Fibroblast of pulmonary artery (primary cell): ENCODE measurements around the gene LACTB.

Source experiments
- DNase-seq: peaks from one replicate; pipeline ENCODE4 v3.0.0-alpha.2; 2010; ENCODE audit warnings: low read depth
- H3K4me3 ChIP-seq: replicated peaks from 2 replicates; pipeline ENCODE4 v1.5.1; 2011; ENCODE audit warnings: low read depth, mild to moderate bottlenecking, control low read depth, low read length, moderate library complexity
- CTCF ChIP-seq: IDR thresholded peaks from 2 replicates; pipeline ENCODE4 v1.5.1; 2011; ENCODE audit warnings: mild to moderate bottlenecking, control low read depth, low read length, inconsistent platforms; ENCODE audit errors: missing control alignments

Gene LACTB

GRCh38 chr15:63134245-63134985 lies 12.8 kb downstream of the LACTB start:
- TF ChIP-seq CTCF, result no peak
- H3K4me3 ChIP-seq, result no peak overlapping the region
- no peak for DNase-seq

DNA sequence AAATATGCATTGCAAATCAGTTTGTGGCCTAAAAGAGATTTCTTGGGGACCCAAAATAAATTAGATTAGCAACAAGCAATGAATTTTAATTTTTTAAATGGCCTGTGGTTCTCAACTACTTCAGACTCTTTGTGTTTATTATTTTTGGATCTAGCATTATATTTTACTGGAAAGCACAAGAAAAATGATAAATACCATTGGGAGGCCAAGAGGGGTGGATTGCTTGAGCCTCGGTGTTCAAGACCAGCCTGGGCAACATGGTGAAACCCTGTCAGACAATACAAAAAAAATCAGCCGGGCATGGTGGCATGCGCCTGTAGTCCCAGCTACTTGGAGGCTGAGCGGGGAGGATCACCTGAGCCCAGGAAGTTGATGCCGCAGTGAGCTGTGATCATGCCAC lies 13.6 kb downstream of the LACTB start:
- no peak overlapping the region for H3K4me3 ChIP-seq
- no peak for TF ChIP-seq CTCF
- peak; percentile 49 for DNase-seq

DNA sequence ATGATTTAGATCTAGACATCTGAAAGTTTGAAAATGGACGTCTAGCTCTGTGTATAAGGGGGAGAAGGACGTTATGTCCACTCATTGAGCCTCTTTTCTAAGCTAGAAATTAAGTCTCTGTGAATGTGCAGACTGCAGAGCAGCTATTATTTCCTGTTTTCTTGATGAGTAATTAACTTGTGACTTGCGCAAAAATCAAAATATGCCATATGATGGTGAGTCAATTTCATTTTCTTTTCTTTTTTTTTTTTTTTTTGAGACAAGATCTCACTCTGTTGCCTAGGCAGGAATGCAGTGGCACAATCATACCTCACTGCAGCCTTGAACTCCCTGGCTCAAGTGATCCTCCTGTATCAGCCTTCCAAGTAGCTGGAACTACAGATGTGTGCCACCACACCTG lies 14.1 kb downstream of the LACTB start:
- peak; percentile 95 for DNase-seq
- TF ChIP-seq CTCF, result no peak
- no peak overlapping the region for H3K4me3 ChIP-seq

DNA sequence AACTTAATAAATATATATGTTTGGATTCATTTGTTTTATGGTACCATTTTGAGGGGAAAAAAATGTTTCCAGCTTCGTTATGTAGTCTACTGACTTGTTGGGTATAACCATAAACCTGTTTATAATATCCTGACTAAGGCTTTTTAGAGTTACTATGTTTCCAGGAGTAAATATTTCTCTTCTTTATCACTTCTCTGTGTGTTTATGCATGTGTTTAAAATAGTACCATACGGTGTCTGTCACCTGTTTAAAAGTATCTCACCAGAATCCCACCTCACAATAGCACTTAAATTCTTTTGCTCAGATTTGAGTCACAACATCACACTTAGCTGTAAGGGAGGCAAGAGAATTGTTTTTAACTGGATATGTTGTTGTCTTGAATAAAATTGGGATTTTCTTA lies 15.1 kb downstream of the LACTB start:
- DNase-seq, result no peak
- no peak for TF ChIP-seq CTCF

DNA sequence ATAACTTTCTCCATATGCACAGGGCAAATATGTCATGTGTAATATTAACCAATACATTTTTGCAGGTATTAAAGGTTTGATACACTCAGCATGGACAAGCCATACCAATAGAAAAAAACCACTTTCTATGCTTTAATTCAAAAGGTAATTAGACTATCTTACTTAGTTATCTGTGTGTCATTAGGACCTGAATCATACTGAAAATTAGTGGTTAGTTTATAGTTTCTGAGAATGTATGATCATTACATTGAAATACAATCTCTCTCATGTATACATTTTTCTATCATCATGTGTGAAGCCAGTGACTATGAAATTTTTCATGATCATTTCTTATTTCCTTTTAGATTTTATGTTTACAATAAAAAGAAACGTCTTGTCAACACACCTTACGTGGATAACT lies 19.3 kb downstream of the LACTB start:
- H3K4me3 ChIP-seq, result no peak overlapping the region
- DNase-seq, result no peak
- TF ChIP-seq CTCF, result no peak

More for the DNA sequence above, 15.1 kb downstream of the LACTB start:
- H3K4me3 ChIP-seq, result no peak overlapping the region

GRCh38 chr15:63145426-63145825 lies 23.8 kb downstream of the LACTB start:
- TF ChIP-seq CTCF, result no peak
- no peak overlapping the region for H3K4me3 ChIP-seq
- DNase-seq, result no peak

DNA sequence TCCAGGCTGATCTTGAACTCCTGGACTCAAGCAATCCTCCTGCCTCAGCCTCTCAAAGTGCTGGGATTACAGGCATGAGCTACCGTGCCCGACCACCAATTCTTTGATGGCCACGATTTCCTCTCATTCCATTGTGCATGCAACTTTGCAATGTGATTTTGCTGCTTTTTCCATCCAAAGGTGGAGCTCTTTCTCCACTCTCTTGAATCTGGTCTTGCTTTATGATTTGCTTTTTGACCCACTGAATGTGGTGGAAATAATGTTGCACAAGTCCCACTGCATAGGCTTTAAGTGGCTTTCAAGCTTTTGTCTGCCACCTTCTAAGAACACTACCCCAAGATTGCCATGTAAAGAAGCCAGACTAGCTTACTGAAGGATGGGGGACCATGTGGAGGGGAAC lies 25.0 kb downstream of the LACTB start:
- no peak overlapping the region for H3K4me3 ChIP-seq
- peak; percentile 24 for TF ChIP-seq CTCF
- DNase-seq, result peak; percentile 53
